H1 (cell line): ENCODE results near the gene WNT11. TPM values are rescaled to one million over a fixed set of nuclear protein-coding genes. Genes with fewer than 3 reads are reported as not detected.
A peak's percentile ranks its signal among the peaks of the same experiment; 100 is the strongest.

Experiments used
- ASH2L ChIP-seq: fragments of 200-600, 300-600 bp; sonication (generic); IDR thresholded peaks from one replicate; pipeline ENCODE4 v1.7.1; 2017; ENCODE audit warnings: low read length
- BRCA1 ChIP-seq: IDR thresholded peaks from 2 replicates; pipeline ENCODE4 v1.6.1; 2012; ENCODE audit warnings: low read depth, low read length, improper control_type of control experiment
- CEBPB ChIP-seq: IDR thresholded peaks from 2 replicates; pipeline ENCODE4 v1.6.1; 2012; ENCODE audit warnings: low read depth, low read length
- CHD1 ChIP-seq: IDR thresholded peaks from 2 replicates; pipeline ENCODE4 v1.6.1; 2012; ENCODE audit warnings: low read depth, low read length, improper control_type of control experiment
- CHD2 ChIP-seq: IDR thresholded peaks from 2 replicates; pipeline ENCODE4 v1.6.1; 2012; ENCODE audit warnings: low read length, improper control_type of control experiment
- CTBP2 ChIP-seq: IDR thresholded peaks from 2 replicates; pipeline ENCODE4 v1.7.0; 2011; ENCODE audit warnings: borderline replicate concordance, mild to moderate bottlenecking, moderate library complexity, mixed read lengths, low read length; ENCODE audit not compliant: insufficient read depth, insufficient read length
- EP300 ChIP-seq, 2 experiments: IDR thresholded peaks; 1 replicate in 1 of 2; 2 replicates in 1 of 2; pipeline ENCODE4 v1.6.1; 2011 to 2012; ENCODE audit warnings: low read depth in 2 of 2, low read length in 2 of 2, mild to moderate bottlenecking in 2 of 2, borderline replicate concordance in 1 of 2, inconsistent platforms in 1 of 2, moderate library complexity in 1 of 2
- EZH2 ChIP-seq: fragments of 200-600 bp; sonication (generic); IDR thresholded peaks from 2 replicates; pipeline ENCODE4 v1.7.1; 2012; ENCODE audit warnings: low read depth, mild to moderate bottlenecking, moderate library complexity, low read length, inconsistent platforms; ENCODE audit not compliant: severe bottlenecking
- GTF2F1 ChIP-seq: IDR thresholded peaks from 2 replicates; pipeline ENCODE4 v1.6.1; 2012; ENCODE audit warnings: low read depth, low read length, improper control_type of control experiment, borderline replicate concordance
- HDAC2 ChIP-seq, 2 experiments: fragments of 300-600 bp in 1 of 2; sonication (generic) in 1 of 2; IDR thresholded peaks; 2 replicates each; pipeline ENCODE4 v1.6.1; 2011 to 2012; ENCODE audit warnings: low read depth in 2 of 2, low read length in 2 of 2, mild to moderate bottlenecking in 2 of 2, moderate library complexity in 2 of 2, borderline replicate concordance in 1 of 2, inconsistent platforms in 1 of 2
- HDAC6 ChIP-seq: IDR thresholded peaks from one replicate; pipeline ENCODE4 v1.7.1; 2012; ENCODE audit warnings: low read depth, mild to moderate bottlenecking, inconsistent platforms, low read length, moderate library complexity
- JUN ChIP-seq: IDR thresholded peaks from 2 replicates; pipeline ENCODE4 v1.6.1; 2011; ENCODE audit warnings: low read depth, mild to moderate bottlenecking, improper control_type of control experiment, low read length
- NANOG ChIP-seq: IDR thresholded peaks from 2 replicates; pipeline ENCODE4 v1.6.1; 2011; ENCODE audit warnings: low read length, low read depth, mild to moderate bottlenecking, inconsistent platforms; ENCODE audit not compliant: insufficient read depth, poor library complexity, severe bottlenecking
- NRF1 ChIP-seq: IDR thresholded peaks from 2 replicates; pipeline ENCODE4 v1.6.1; 2011; ENCODE audit warnings: mild to moderate bottlenecking, low read depth, low read length, improper control_type of control experiment
- POLR2A ChIP-seq, 2 experiments: IDR thresholded peaks; 1 replicate in 1 of 2; 2 replicates in 1 of 2; pipeline ENCODE4 v1.6.1; 2011; ENCODE audit warnings: low read depth in 2 of 2, low read length in 2 of 2, mild to moderate bottlenecking in 2 of 2; ENCODE audit errors: control extremely low read depth in 1 of 2
- POLR2AphosphoS5 ChIP-seq: IDR thresholded peaks from 2 replicates; pipeline ENCODE4 v1.6.1; 2011; ENCODE audit warnings: low read depth, low read length
- RBBP5 ChIP-seq: IDR thresholded peaks from 2 replicates; pipeline ENCODE4 v1.7.1; 2012; ENCODE audit warnings: low read depth, mild to moderate bottlenecking, inconsistent platforms, low read length, moderate library complexity, borderline replicate concordance
- RFX5 ChIP-seq: IDR thresholded peaks from 2 replicates; pipeline ENCODE4 v1.6.1; 2011; ENCODE audit warnings: low read depth, low read length, improper control_type of control experiment, borderline replicate concordance
- SIRT6 ChIP-seq: IDR thresholded peaks from one replicate; pipeline ENCODE4 v1.7.1; 2012; ENCODE audit warnings: low read length, inconsistent platforms
- SIX5 ChIP-seq: IDR thresholded peaks from 2 replicates; pipeline ENCODE4 v1.6.1; 2011; ENCODE audit warnings: mild to moderate bottlenecking, low read depth, low read length
- SP4 ChIP-seq: IDR thresholded peaks from 2 replicates; pipeline ENCODE4 v1.6.1; 2012; ENCODE audit warnings: low read length, inconsistent platforms
- SRF ChIP-seq: IDR thresholded peaks from 2 replicates; pipeline ENCODE4 v1.6.1; 2011; ENCODE audit warnings: mild to moderate bottlenecking, low read depth, low read length, moderate library complexity
- TBP ChIP-seq: IDR thresholded peaks from 2 replicates; pipeline ENCODE4 v1.6.1; 2011; ENCODE audit warnings: low read depth, low read length, improper control_type of control experiment
- polyA plus RNA-seq, 7 experiments: library from polyadenylated mRNA; depleted of rRNA in 3 of 7; stranded (reverse) in 5 of 7; unstranded in 2 of 7; fragments of >200 nt in 5 of 7; fragments of 200-250 nt in 2 of 7; gene quantifications; 1 replicate in 5 of 7; 2 replicates in 1 of 7; 4 replicates in 1 of 7; pipeline versions ENCODE4 v1.2.1 to v1.2.3, GENCODE V29; 2011 to 2013; ENCODE audit warnings: missing spikeins in 2 of 7, mixed read lengths in 2 of 7
- total RNA-seq: library from RNA; stranded (reverse); fragmentation: NEBNext Ultra II Directional; extraction: Animal tissue kit (Norgen Biotek cat#: 25700); gene quantifications from 2 replicates; pipeline ENCODE4 v1.2.1, GENCODE V29; 2021
- TF ChIP-seq, protein P1 (sequence below): IDR thresholded peaks from 2 replicates; pipeline ENCODE4 v1.6.1; 2011; ENCODE audit warnings: low read length, improper control_type of control experiment

WNT11 gene
- total and polyA plus RNA-seq, 2 of the 8 experiments (the other 6 are each of a cell fraction or from before 2014, with no cell fraction given), result 0.11 to 0.45 TPM

DNA sequence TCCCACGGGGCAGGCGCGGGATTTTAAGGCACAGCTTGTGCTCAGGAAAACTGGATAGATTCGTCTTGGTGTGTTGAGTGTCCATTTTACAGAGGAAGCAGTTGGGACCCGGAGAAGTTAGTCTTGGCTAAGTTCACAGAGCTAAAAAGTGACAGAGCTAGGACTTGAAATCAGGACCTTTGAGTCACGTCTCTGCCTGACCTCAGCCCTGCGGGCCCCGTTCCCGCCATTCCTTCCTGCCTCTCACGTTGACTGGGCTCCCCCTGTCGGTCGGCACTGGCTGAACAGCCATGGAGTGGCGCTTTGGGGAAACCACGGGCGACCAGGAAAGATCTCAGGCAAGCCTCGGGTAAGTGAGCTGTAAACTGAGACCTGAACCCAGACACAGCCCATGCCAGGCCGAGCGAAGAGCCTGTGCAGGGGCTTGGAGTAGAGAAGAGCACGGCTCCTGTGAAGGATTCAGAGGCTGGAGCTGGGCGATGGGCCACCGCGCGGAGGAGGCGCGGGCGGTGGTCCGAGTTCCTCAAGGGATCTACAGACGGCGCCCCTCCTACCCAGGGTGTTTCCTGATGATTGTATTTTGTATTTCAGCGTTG is 54.1 kb downstream of the WNT11 start (continued):
- TF ChIP-seq HDAC2 (IDR thresholded peaks at IDR 0.05; ENCODE audit: borderline replicate concordance in 1 of 2, low read depth in 2 of 2, low read length in 2 of 2), result peak; percentile 33 to 71; a peak in 2 of 4 replicates
- no peak for TF ChIP-seq SRF
- TF ChIP-seq GTF2F1, result 0 out of 2 replicates have a peak, but pooled peaks have one; percentile 42
- TF ChIP-seq CHD2, result no peak
- TF ChIP-seq ASH2L, result peak; percentile 50
- TF ChIP-seq NRF1, result no peak
- TF ChIP-seq, protein P1, sequence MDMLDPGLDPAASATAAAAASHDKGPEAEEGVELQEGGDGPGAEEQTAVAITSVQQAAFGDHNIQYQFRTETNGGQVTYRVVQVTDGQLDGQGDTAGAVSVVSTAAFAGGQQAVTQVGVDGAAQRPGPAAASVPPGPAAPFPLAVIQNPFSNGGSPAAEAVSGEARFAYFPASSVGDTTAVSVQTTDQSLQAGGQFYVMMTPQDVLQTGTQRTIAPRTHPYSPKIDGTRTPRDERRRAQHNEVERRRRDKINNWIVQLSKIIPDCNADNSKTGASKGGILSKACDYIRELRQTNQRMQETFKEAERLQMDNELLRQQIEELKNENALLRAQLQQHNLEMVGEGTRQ, result no peak
- TF ChIP-seq EZH2, result peak; percentile 39
- 0 out of 2 replicates have a peak, but pooled peaks have one; percentile 12 for TF ChIP-seq CEBPB
- TF ChIP-seq EP300 (IDR thresholded peaks at IDR 0.05; ENCODE audit: borderline replicate concordance in 1 of 2, low read depth in 2 of 2, low read length in 2 of 2), result no peak
- peak; percentile 53; the same call in 1 of the 2 replicates for TF ChIP-seq SP4
- no peak for TF ChIP-seq JUN
- TF ChIP-seq TBP, result peak; percentile 32; the same call in 1 of the 2 replicates
- TF ChIP-seq HDAC6, result no peak
- TF ChIP-seq RFX5, result no peak
- TF ChIP-seq NANOG, result no peak
- no peak for TF ChIP-seq CHD1
- no peak for TF ChIP-seq BRCA1
- no peak for TF ChIP-seq SIRT6
- no peak for TF ChIP-seq RBBP5
- TF ChIP-seq SIX5, result no peak
- no peak for TF ChIP-seq POLR2AphosphoS5
- TF ChIP-seq CTBP2, result no peak
- no peak for TF ChIP-seq POLR2A (IDR thresholded peaks at IDR 0.05; ENCODE audit: control extremely low read depth in 1 of 2, low read depth in 2 of 2, low read length in 2 of 2)
